Stimulated activated CD8-positive, alpha-beta memory T cell treated with anti-CD3 and anti-CD28 coated beads, Interleukin-7, amount 100 ng/mL, for 1 hour (primary cell): ENCODE measurements around the gene OXLD1.

Experiments used
- DNase-seq, 2 donors: peaks; one replicate each; pipeline ENCODE4 v3.0.0-alpha.2; 2020; ENCODE audit warnings: low read depth in 2 of 2

Gene OXLD1

GRCh38 chr17:81702934-81703746 lies 36.7 kb upstream of the OXLD1 start, which contains the start of gene MRPL12:
TSS of gene MRPL12 (plus strand) at chr17:81703367. CDS start at chr17:81703502, 135 bp downstream.
- peak; percentile 73 to 84 for DNase-seq

GRCh38 chr17:81701288-81702071 lies 35.1 kb upstream of the OXLD1 start:
- no peak for DNase-seq

- no peak for DNase-seq
Measured at GRCh38 chr17:81700353-81701287, 34.2 kb upstream of the OXLD1 start.

GRCh38 chr17:81697261-81698044 lies 31.0 kb upstream of the OXLD1 start:
- no peak for DNase-seq

GRCh38 chr17:81696218-81696941 lies 30.0 kb upstream of the OXLD1 start:
- DNase-seq = no peak

GRCh38 chr17:81695801-81696200 lies 29.4 kb upstream of the OXLD1 start:
- no peak for DNase-seq

- DNase-seq = no peak
Measured at GRCh38 chr17:81695211-81695610, 28.8 kb upstream of the OXLD1 start.

- DNase-seq = no peak
Measured at GRCh38 chr17:81694810-81695209, 28.4 kb upstream of the OXLD1 start.

GRCh38 chr17:81693509-81694210 lies 27.3 kb upstream of the OXLD1 start:
- no peak for DNase-seq

- DNase-seq = no peak
Measured at GRCh38 chr17:81691608-81692007, 25.2 kb upstream of the OXLD1 start.

GRCh38 chr17:81691196-81691595 lies 24.8 kb upstream of the OXLD1 start:
- no peak for DNase-seq

- no peak for DNase-seq
Measured at GRCh38 chr17:81690549-81690948, 24.1 kb upstream of the OXLD1 start.

- no peak for DNase-seq
Measured at GRCh38 chr17:81690066-81690465, 23.7 kb upstream of the OXLD1 start.

GRCh38 chr17:81688616-81689015 lies 22.2 kb upstream of the OXLD1 start:
- DNase-seq = no peak

- DNase-seq = no peak
Measured at GRCh38 chr17:81687770-81688541, 21.6 kb upstream of the OXLD1 start.

- DNase-seq = no peak
Measured at GRCh38 chr17:81686614-81687013, 20.2 kb upstream of the OXLD1 start.

- DNase-seq = no peak
Measured at GRCh38 chr17:81685108-81685507, 18.7 kb upstream of the OXLD1 start.

- DNase-seq = no peak
Measured at GRCh38 chr17:81684442-81684911, 18.1 kb upstream of the OXLD1 start.
